ENCODE measurements around the gene TRMT61A.
A peak's percentile ranks its signal among the peaks of the same experiment; 100 is the strongest.

Gene TRMT61A

DNA sequence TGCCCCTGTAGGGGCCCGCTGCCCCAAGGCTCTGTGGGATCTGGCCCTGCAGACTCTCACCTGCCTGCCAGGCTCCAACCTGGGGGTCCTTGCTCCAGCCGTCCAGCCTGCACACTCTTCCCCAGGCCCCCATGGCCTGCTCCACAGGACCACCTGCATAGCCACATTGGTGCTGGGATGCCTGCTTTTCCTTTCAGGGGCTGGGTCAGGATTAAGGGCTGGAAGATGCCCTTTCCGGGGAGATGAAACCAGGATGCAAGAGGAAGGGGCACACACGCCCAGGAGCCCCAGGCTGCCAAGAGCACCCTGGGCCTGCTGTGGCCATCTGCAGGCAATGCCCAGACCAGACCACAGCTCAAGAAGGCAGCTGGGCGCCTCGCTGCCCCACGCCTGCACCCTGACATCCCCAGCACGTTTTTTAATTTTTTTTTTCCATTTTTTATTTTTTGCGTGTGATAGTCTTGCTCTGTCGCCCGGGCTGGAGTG is 18.5 kb downstream of the TRMT61A start:
- Histone ChIP-seq H3K36me3 (replicated peaks) (no peaks in the 10 kb centered on the region), H3K27me3 (replicated peaks) (no peaks in the 10 kb centered on the region), H3K4me3 (ENCODE audit: low read depth, low read length) (no peak overlapping the region), H3K27ac (no peak overlapping the region)
- no peak for DNase-seq
- in situ Hi-C loops (cut with HindIII; ENCODE audit: low pct_ligation_motif_present, low sequenced_read_pairs): no loop called here
- TF ChIP-seq, protein P1, sequence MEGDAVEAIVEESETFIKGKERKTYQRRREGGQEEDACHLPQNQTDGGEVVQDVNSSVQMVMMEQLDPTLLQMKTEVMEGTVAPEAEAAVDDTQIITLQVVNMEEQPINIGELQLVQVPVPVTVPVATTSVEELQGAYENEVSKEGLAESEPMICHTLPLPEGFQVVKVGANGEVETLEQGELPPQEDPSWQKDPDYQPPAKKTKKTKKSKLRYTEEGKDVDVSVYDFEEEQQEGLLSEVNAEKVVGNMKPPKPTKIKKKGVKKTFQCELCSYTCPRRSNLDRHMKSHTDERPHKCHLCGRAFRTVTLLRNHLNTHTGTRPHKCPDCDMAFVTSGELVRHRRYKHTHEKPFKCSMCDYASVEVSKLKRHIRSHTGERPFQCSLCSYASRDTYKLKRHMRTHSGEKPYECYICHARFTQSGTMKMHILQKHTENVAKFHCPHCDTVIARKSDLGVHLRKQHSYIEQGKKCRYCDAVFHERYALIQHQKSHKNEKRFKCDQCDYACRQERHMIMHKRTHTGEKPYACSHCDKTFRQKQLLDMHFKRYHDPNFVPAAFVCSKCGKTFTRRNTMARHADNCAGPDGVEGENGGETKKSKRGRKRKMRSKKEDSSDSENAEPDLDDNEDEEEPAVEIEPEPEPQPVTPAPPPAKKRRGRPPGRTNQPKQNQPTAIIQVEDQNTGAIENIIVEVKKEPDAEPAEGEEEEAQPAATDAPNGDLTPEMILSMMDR (IDR thresholded peaks at IDR 0.05; ENCODE audit: low read depth, low read length, missing control alignments): no peak

DNA sequence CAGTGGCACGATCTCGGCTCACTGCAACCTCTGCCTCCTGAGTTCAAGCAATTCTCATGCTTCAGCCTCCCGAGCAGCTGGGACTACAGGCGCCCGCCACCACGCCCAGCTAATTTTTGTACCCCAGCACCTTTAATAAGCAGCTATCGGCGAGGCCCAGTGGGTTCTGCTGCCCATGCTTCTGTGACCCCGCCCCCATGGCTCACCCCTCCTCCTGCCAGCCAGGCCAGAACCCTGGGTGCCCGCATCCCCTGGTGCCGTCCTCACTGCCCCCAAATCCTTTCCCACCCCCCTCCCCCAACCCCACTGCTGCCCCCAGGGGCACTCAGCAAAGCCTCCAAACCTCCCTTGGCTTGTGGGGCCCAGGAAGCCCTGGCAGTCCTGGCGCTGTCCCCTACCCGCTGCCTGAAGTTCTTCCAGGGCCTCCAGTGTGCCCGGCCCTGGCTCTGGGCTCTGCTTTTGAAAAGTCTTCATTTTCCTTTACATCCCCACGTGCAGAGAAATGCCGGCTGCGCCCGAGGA is 19.0 kb downstream of the TRMT61A start:
- TF ChIP-seq, protein P1 (IDR thresholded peaks at IDR 0.05; ENCODE audit: low read depth, low read length, missing control alignments): no peak
- no peaks in the 10 kb centered on the region for H3K27me3 ChIP-seq (replicated peaks)
- H3K4me3 ChIP-seq (ENCODE audit: low read depth, low read length): no peak overlapping the region
- no peaks in the 10 kb centered on the region for H3K36me3 ChIP-seq (replicated peaks)
- H3K27ac ChIP-seq: no peak overlapping the region
- DNase-seq: no peak
- in situ Hi-C loops (cut with HindIII; ENCODE audit: low pct_ligation_motif_present, low sequenced_read_pairs): no loop called here

GRCh38 chr14:103548463-103549351 is 19.7 kb downstream of the TRMT61A start:
- Histone ChIP-seq H3K36me3 (replicated peaks) (no peaks in the 10 kb centered on the region), H3K27ac (no peak overlapping the region), H3K27me3 (replicated peaks) (no peaks in the 10 kb centered on the region), H3K4me3 (ENCODE audit: low read depth, low read length) (no peak overlapping the region)
- DNase-seq: no peak
- TF ChIP-seq, protein P1 (IDR thresholded peaks at IDR 0.05; ENCODE audit: low read depth, low read length, missing control alignments): no peak
- in situ Hi-C loops (cut with HindIII; ENCODE audit: low pct_ligation_motif_present, low sequenced_read_pairs): no loop called here

GRCh38 chr14:103549361-103550311 is 20.6 kb downstream of the TRMT61A start:
- H3K4me3 ChIP-seq (ENCODE audit: low read depth, low read length): no peak overlapping the region
- in situ Hi-C loops (cut with HindIII; ENCODE audit: low pct_ligation_motif_present, low sequenced_read_pairs): no loop called here

More at GRCh38 chr14:103549361-103550311, 20.6 kb downstream of the TRMT61A start:
- no peaks in the 10 kb centered on the region for H3K27me3 ChIP-seq (replicated peaks)
- TF ChIP-seq, protein P1 (IDR thresholded peaks at IDR 0.05; ENCODE audit: low read depth, low read length, missing control alignments): peak; percentile 9
- no peaks in the 10 kb centered on the region for H3K36me3 ChIP-seq (replicated peaks)
- H3K27ac ChIP-seq: no peak overlapping the region
- DNase-seq: no peak

Data from brain microvascular endothelial cell (primary cell).